GM12878 (cell line): ENCODE data around the gene MRPL46.

Source experiments
- HDAC6 ChIP-seq: fragments of 200-600 bp; sonication (generic); IDR thresholded peaks from one replicate; pipeline ENCODE4 v1.8.0; 2017; ENCODE audit warnings: antibody characterized with exemption; ENCODE audit not compliant: unreplicated experiment
- TF ChIP-seq, protein P1 (sequence below): fragments of 450-650 bp; IDR thresholded peaks from 2 replicates; pipeline ENCODE4 v1.6.1; 2017; ENCODE audit warnings: mild to moderate bottlenecking

- TF ChIP-seq HDAC6 = no peak
- TF ChIP-seq, protein P1, sequence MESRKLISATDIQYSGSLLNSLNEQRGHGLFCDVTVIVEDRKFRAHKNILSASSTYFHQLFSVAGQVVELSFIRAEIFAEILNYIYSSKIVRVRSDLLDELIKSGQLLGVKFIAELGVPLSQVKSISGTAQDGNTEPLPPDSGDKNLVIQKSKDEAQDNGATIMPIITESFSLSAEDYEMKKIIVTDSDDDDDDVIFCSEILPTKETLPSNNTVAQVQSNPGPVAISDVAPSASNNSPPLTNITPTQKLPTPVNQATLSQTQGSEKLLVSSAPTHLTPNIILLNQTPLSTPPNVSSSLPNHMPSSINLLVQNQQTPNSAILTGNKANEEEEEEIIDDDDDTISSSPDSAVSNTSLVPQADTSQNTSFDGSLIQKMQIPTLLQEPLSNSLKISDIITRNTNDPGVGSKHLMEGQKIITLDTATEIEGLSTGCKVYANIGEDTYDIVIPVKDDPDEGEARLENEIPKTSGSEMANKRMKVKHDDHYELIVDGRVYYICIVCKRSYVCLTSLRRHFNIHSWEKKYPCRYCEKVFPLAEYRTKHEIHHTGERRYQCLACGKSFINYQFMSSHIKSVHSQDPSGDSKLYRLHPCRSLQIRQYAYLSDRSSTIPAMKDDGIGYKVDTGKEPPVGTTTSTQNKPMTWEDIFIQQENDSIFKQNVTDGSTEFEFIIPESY = no peak
Measured at GRCh38 chr15:88426304-88426703, 40.9 kb downstream of the MRPL46 start.
